Eye (tissue), 1 donor: ENCODE measurements around the gene KIF3A.
A peak's percentile ranks its signal among the peaks of the same experiment; 100 is the strongest.
"Not testable (repeated sequence)": the region's sequence is repeated elsewhere in the genome, so short reads cannot be mapped to it uniquely, and the experiment has no call there.

Experiments used
- DNase-seq: peaks from one replicate; pipeline ENCODE4 v3.0.0-alpha.2; 2015

Gene KIF3A

DNA sequence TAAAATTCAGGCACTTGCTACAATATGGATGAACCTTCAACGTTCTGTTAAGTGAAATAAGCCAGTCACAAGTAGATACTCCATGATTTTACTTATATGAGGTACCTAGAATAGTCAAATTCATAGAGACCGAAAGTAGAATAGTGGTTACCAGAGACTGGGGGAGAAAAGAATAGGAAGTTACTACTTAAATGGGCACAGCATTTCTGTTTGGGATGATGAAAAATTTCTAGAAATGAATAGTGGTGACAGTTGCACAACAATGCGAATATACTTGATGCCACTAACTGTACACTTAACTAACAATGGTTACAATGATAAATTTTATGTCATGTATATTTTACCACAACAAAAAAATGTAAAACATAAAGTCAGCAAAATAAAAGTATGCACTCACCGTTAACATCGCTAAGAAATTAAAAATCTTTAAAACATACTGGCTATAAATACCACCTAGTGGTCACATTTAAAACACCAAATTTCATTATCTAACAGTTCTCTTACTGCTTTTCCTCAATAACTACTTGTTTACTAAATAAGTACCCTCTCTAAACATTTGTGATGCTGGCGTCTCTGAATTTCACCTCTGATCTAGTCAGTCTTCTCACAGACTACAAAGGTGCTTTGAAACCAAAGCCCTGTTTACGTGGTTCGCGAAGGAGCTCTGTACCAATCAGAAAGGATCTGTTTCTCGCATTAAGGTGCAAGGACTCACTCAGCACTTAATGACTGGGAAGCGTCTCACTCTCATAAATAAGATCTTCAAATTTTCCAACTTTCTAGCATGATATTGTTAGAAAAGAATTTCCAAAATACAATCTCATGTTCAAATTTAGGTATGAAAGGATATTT, 22.7 kb downstream of the KIF3A start:
- DNase-seq = no peak

DNA sequence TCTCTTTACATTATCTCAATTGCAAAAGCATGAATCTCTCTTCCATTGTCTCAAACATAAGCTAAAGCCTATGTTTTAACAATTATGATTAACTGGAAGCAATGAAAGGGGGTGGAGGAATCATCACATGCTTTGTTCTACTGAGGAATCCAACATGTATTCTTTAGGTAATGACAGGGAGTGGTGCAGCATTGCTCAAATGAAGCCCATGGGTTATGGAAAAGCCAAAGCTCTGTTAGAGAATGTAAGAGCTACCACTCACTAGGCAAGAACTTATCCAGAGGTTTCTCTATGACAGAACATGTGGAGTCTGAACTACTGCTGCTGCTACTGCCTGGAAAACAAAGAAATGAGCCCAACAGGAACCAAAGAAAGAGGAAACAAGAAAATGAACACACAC, 28.7 kb downstream of the KIF3A start:
- DNase-seq = no peak

DNA sequence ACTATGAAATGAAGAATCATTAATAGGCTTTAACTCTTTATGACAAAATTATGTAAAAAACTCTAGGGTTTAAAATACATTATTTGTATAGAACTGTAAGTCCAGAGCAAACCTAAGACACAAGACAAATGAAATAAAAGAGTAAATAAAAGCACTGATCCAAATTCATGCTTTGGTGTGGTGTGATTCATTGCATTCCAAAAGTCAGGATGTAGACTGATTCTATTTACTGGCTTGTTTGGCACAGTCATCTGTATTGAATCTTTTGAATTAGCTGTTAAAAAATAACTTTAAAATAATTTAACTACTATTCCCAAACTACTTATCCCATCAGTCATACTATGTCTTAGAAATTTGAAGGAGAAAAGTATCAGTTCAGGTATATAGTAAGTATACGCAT, 32.5 kb downstream of the KIF3A start:
- DNase-seq = no peak

DNA sequence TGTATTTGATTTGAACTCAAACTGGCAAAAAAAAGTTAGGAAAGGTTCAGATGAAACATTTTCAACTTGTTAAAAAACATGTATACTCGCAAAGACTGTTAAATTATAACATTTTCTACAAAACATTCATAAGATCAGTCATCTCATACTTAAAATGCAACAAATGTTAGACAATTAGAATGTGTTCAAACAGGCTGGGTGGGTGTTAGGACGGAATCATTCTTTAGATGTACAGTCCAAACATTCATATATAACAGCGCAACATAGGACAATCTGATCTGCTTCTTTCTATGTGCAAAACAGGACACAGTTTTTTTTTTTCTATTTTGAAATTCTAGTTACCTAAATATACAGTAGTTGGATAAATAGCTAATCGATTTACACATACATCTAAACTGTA, 41.4 kb downstream of the KIF3A start:
- DNase-seq = no peak

DNA sequence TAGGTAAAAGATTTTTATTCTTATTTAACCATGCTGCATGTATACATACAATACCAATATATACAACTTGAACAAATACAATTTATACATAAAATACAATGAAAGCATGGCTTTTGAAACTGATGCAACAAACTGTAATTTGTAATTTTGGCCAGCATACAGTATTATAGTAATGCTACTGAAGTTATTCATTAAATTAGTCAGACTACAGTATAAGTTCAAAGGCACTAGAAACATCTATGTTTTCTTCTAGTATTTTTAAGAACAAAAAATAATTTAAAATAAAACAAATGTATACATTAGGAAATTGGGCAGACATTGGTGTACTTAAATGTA, 44.7 kb downstream of the KIF3A start:
- no peak for DNase-seq

DNA sequence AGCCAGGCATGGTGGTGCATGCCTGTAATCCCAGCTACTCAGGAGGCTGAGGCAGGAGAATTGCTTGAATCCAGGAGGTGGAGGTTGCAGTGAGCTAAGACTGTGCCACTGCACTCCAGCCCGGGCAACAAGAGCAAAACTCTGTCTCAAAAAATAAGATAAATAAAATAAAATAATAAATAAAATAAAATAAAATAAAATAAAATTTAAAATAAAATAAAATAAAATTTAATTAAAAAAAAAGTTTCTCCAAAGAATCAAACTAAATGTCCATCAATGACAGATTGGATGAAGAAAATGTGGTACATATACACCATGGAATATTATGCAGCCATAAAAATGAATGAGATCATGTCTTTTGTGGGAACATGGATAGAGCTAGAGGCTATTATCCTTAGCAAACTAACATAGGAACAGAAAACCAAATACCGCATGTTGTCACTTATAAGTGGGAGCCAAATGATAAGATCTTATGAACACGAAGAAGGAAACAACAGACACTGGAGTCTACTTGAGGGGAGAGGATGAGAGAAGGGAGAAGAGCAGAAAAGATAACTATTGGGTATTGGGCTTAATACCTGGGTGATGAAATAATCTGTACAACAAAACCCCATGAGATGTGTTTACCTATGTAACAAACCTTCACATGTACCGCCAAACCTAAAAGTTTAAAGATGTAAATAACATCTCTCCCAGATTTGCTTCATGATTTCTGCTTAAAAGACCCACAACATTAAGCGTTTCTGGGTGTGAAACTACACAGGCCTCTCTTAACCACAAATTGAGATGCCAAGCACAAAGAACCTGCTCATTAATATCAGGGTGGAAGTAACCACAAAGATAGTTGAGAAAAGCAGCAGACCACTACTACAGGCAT, 45.4 kb downstream of the KIF3A start:
- DNase-seq = not testable (repeated sequence)

DNA sequence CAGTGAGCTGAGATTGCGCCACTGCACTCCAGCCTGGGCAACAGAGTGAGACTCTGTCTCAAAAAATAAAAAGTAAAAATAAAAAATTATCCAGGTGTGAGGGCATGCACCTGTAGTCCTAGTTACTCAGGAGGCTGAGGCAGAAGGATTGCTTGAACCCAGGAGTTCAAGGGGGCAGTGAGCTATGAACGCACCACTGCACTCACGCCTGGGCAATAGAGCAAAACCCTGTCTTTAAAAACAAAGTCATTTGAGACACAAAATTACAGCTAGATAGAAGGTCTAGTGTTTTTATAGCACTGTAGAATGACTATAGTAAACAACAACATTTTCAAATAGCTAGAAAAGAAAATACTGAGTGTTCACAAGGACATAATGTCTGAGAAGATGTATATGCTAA, 47.2 kb downstream of the KIF3A start:
- no peak for DNase-seq

DNA sequence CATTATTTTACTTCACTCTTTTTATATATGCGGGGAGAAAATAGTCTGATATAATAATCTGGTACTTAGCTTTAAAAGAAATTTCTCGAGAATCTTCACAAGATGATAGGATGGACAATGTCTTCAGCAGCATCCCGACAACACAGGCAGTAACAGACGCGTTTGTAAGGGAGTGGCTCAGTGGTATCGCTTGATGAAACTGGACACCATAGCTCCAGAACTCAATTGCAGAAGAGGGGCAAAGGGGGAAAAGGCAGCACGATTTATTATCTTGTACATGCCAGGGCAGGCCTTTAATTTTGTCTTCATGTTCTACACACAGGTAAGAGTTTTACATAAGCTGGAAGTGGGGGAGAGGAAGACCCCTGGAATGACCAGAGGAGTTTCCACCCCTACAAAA, 47.8 kb downstream of the KIF3A start:
- DNase-seq = no peak

DNA sequence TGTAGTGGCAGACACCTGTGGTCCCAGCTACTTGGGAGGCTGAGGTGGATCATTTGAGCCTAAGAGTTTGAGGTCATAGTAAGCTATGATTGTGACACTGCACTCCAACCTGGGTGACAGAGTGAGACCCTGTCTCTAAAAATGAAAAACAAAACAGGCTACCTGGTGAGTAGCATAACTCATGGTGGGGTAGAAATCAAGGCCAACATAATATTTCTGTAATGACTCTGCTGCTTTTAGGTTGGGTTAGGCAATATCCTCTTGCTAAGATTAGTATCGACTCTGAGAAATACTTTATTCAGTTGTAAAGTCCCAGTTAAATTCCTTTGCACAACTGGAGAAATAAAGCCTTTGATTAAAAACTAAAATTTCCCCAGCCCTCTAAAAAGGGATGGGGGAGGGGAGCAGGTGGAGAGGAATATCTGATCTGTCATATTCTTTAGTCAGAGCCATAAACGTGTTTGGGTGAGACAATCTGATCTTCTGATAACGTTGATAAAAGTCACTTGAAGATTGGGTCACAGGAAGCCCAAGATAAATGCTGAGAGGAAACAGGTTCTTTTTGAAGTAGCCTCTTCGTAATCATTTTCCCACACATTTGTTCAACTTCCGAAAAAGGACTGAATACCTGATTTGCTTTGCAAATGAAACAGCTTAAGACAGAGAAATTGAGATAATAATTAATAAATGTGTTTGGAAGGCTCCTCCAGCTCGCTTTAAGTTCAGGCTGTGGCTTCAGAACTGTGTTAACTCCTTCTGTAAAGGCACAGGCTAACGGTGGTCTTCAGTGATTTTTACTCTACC, 48.6 kb downstream of the KIF3A start:
- no peak for DNase-seq

DNA sequence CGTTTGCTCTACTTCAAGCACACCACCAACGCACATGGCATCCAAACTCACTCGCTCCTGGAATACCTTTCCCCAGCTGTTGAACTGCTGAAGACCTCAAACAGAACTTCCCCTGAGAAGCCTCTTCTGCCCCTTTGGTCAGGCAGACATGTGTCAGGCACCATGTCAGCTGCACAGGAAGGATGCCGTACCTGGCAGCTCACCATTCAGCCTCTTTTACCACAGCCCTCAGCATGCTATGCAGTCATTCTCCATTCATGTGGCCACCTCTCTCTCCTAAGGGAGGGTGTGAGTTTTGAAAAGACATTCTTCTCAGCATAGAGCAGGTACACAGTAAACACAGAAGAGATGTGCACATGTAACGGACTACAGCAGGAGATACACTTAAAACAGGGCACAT, 49.4 kb downstream of the KIF3A start:
- no peak for DNase-seq

DNA sequence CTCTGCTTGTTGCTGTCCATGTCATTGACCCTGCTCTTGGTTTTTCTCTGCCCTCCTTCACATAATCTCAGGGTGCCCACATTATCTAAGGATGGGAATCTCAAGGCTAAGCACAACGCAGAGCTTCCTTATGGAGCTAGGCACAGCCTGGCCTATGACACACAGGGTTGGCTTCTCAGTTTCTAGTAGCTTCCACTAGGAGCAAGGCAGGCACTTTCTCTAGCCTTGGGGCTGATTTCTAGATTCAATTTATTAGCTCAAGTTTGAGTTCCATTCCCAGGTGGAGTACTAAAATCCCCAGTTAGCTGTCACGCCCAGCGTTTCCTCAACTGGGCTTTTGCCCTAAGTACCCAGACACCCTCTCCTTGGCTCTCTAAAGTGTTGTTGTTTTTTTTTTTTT, 51.2 kb downstream of the KIF3A start:
- no peak for DNase-seq

DNA sequence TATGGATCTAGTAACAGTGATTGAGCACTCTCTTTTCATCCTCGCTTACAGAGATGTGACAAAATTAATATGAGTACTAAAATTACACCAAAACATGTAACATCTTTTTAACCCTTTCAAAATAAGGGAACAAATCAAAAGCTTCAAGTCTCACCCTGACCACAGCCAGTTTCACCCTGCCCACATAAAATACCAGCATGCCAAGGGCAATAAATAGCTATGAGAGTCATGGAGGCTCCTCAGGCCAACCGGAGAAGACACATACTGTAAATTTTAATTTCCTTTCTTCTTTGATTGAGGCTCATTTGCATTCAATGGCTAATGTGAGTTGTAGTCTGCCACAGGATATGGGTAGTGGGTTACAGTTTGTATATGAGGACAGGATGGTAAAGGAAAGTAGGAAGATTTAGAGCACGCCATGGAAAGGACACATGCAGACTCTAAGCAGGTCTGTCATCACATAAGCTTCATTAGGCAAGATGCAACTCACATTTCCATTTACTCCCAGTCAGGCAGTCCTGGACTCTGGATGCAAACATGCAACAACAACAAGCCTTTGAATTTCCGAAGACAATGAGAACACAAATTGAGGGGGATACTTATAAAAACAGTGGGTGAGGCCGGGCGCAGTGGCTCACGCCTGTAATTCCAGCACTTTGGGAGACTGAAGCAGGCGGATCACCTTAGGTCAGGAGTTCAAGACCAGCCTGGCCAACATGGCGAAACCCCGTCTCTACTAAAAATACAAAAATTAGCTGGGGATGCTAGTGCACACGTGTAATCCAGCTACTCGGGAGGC, 52.2 kb downstream of the KIF3A start:
- no peak for DNase-seq

DNA sequence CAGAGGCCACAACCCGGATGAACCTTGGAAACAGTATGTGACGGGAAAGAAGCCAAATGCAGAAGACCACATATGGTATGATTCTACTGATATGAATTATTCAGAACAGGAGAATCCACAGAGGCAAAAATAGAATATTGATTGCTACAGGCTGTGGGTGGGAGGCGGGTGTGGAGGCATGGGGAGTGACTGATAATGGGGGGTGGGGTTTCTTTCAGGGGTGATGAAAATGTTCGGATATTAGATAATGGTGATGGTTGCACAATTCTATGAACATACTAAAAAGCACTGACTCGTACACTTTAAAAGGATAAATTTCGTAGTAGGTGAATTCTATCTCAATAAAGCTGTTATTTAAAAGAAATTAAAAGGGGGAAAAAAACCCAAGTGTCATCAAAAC, 52.9 kb downstream of the KIF3A start:
- peak; percentile 38 for DNase-seq

DNA sequence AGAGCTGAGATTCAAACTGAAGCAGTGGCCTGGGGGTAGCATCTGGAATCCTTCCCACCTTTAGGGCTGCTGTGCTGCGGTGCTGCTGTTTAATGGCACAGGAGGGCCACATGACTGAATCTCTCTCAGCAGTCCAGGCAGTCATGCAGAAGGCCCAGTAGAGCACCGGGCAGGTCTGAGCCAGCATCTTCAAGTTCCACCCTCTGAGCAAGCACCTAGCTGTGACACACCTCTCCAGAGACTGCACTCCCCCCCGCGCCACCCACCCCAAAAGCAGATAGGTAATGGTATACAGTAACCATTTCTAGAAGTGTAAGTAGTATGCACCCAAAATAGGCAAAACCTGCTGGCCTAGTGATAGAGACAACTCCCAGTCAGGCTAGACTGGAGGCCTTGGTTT, 55.4 kb downstream of the KIF3A start:
- no peak for DNase-seq

DNA sequence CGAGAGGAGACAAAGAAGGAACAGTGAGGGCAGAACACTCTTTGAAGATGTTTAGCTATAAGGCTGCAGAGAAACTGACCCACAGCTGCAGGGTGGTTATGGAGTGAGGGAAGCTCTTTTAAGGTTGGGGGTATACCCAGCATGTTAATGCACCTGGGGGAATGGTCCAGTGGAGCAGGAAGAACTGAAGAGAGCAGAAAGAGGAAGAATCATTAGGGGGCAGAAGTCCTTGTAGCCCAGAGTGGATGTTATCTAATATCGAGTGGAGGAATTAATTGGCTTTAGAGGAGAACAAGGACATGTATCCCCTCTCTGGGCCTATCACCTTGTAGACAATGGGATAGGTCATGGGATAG, 55.9 kb downstream of the KIF3A start:
- no peak for DNase-seq

DNA sequence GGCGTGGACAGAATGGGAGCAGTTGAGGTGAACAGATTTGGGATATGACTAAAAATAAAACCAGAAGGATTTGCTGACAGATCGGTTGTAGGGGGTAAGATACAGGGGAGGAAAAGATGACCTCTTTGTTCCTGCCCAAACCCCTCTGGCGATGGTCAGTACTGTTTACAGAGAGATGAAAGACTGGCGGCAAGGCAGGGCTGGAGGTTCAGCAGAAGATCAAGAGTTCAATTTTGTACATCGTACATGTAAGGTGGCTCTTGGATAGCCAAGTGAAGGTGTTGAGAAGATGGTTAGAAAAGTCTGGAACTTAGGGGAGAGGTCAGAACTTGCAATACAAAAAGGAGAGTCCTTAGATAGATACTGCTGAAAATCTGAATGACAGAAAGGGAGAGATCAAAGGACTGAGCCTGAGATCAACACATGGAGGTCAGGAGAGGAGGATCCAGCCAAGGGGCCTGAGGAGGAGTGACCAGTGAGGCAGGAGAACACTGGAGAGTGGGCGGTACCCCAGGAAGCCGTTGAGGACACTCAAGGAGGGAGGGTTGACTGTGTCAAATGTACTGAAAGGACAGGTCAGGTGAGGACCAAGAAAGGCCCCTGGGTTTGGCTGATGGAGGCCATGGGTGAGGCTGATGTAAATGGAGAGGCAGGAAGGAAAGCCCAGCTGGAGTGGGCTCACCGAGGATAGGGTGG, 56.4 kb downstream of the KIF3A start:
- DNase-seq = no peak

DNA sequence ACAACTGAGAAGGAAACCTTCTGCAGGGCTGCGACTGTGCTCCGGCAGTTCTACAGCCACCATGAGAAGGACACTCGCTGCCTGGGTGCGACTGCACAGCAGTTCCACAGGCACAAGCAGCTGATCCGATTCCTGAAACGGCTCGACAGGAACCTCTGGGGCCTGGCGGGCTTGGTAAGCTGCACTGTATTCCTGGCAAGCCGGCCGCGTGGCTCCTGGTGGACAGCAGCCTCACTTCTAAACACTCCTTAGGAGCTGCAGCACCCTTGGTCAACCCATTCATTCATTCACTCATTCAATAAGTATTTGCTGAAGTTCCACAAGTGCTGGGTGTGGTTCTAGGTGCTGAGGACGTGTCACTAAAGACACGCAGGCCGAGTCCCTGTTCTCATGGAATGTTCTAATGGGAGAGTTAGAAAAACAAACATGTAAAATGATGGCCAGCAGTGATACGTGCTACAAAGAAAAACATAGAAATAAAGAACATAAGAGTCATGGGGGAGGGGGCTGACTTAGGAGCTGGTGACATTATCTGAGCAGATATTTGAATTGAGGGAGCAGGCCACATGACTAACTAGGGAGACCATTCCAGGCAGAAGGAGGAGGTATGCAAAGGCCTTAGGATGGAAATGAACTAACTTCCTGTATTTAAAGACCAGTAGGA, 57.5 kb downstream of the KIF3A start:
- no peak for DNase-seq

DNA sequence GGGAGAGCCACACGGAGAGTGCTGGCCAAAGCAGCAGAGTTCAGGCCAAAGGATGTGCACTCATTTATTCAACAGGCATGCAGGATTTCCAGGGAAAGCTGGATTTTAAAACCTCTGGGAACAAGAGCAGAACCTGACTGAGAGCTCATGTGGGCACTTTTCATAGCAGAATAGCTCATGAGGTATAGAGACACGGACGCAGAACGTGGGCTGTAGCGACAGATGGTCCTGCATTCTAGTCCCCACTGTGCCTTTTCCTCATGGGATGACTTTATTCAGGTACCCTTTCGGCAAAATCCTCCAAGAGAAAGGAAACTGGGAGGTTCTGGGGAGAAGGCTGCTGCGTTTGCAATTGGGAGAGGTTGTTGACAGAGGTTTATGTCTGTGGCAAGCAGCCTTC, 58.2 kb downstream of the KIF3A start:
- no peak for DNase-seq

DNA sequence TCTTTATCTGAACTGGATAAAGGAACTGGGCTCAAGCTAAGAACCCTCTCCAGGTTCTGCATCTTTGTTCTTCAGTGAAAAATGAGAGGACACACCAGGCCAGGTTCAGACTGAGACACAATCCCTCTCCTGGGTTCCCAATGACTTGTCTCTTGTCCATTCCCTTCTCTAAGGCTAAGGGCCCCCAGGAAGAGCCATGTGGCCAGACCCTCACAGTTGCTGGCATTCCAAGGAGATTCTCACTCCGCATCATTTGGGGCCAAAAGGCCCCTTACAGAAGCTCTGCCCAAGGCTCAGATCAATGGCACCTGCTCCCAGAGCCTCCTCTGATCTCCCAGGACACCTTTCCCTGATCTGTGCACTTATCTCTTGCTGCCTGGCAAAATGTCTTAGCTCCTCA, 58.6 kb downstream of the KIF3A start:
- DNase-seq = no peak

DNA sequence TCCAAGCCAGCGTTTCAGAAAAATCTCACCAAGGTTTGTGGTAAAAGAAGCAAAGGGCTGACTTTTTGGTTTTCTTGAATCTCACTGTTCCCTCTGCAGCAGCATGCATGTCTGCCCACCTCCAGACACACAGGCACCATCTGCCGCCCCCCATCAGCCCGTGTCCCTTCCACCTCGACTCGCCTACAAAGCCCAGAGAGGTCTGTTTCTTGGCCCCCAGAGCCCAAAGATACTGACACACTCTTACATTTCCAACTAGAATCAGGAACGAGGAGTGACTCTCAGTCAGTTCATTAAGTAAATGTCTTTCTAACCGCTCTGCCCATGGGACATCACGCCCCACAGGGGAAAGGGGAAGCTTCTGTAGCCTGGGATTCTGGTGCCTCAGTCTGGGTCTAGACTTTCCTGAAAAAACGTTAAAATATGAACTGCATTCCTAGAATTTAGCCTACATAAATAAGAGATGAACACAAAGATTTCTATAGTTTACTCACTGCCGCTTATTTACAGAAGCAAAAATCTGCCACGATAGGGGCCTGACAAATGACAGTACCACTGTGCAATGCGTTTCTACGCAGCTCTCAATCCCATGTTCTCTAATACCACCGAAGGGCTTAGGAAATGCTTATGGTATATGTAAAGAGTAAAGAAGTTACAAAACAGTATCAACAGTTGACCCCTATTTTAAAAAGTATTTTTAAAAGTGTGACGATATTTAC, 59.5 kb downstream of the KIF3A start:
- DNase-seq = no peak

DNA sequence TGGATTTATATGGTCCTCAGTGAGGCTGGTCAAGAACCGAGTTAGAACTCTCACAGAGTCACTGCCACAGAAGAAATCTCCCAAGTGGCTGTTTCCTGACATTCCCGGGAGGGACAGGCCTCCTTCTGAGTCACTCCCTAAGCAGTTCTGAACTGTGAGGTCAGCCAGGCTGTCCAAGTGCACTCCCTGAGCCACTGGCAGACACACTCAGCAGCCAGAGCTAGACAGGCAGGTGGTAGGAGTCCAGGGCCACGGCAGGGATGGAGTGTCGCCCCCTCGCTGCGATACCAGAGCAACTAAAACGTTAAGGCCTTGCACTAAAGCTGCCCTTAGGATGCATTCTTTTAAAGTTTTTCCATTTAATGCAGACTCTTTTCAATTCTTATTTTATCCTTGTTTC, 60.2 kb downstream of the KIF3A start:
- DNase-seq = peak; percentile 21
